VCaP (cell line): Measurements from ENCODE around the gene TECR.
A peak's percentile ranks its signal among the peaks of the same experiment; 100 is the strongest.

Experiments used
- H3K27ac ChIP-seq: fragments of 450-650 bp; 2 replicates; pipeline ENCODE4 v1.5.1; 2017
- CTCF ChIP-seq: fragments of 450-650 bp; conservative IDR thresholded peaks from 2 replicates; pipeline ENCODE4 v1.5.1; 2017; ENCODE audit warnings: mild to moderate bottlenecking, moderate library complexity

TECR gene

GRCh38 chr19:14517840-14518505 is 11.4 kb upstream of the TECR start, which contains the start of gene DNAJB1:
DNAJB1 (minus strand) TSS chr19:14518397; CDS start chr19:14518349, 48 bp downstream.
- TF ChIP-seq CTCF = no peak
- H3K27ac ChIP-seq = peak within 1 kb of the TSS; percentile 89

GRCh38 chr19:14519245-14519859 is 10.0 kb upstream of the TECR start:
- H3K27ac ChIP-seq = peak overlapping the region; percentile 89
- TF ChIP-seq CTCF = no peak

GRCh38 chr19:14519860-14520407 is 9.5 kb upstream of the TECR start:
- no peak for TF ChIP-seq CTCF
- H3K27ac ChIP-seq = no peak overlapping the region

GRCh38 chr19:14520543-14520942 is 8.9 kb upstream of the TECR start:
- no peak for TF ChIP-seq CTCF
- no peak overlapping the region for H3K27ac ChIP-seq

- TF ChIP-seq CTCF = no peak
- no peak overlapping the region for H3K27ac ChIP-seq
Measured at GRCh38 chr19:14525729-14526128, 3.7 kb upstream of the TECR start.

GRCh38 chr19:14526423-14526822 is 3.0 kb upstream of the TECR start:
- no peak for TF ChIP-seq CTCF
- H3K27ac ChIP-seq = no peak overlapping the region

GRCh38 chr19:14528419-14529253 is 758 bp upstream of the TECR start:
- no peak for TF ChIP-seq CTCF
- H3K27ac ChIP-seq = peak overlapping the region; percentile 88; the same call in 1 of the 2 replicates
